ENCODE measurements around the gene PLEKHN1. TPM values are rescaled to one million over a fixed set of nuclear protein-coding genes. Genes with fewer than 3 reads are reported as not detected.

Gene PLEKHN1
- total RNA-seq, 1 experiment from 2014 or later: 7.9 TPM

- Mint-ChIP-seq H3K27me3 (ENCODE audit: insufficient read depth, unreplicated experiment) (no peaks in the 10 kb centered on the region), H3K27ac (ENCODE audit: low read depth, unreplicated experiment) (no peak overlapping the region), H3K4me3 (ENCODE audit: unreplicated experiment) (no peak overlapping the region), H3K4me1 (ENCODE audit: insufficient read depth, unreplicated experiment) (peaks cover 4% of the 10 kb centered on the region), H3K36me3 (ENCODE audit: insufficient read depth, unreplicated experiment) (peaks cover 11% of the 10 kb centered on the region), H3K9me3 (ENCODE audit: unreplicated experiment) (no peaks in the 10 kb centered on the region)
- TF ChIP-seq CTCF (IDR thresholded peaks at IDR 0.05; ENCODE audit: unreplicated experiment): no peak
- intact Hi-C loops (cut with micrococcal nuclease): no loop called here
- DNase-seq (ENCODE audit: unreplicated experiment): no peak
- BruUV-seq (replicated peaks): no TSS peak
- CTCF ChIA-PET: no interaction called here
- POLR2A ChIA-PET: no interaction called here
Measured at GRCh38 chr1:963746-964525, 2.3 kb upstream of the PLEKHN1 start.

- peaks cover 4% of the 10 kb centered on the region for H3K4me1 Mint-ChIP-seq (ENCODE audit: insufficient read depth, unreplicated experiment)
- intact Hi-C loops (cut with micrococcal nuclease): no loop called here
- TF ChIP-seq CTCF (IDR thresholded peaks at IDR 0.05; ENCODE audit: unreplicated experiment): no peak
- no peak for DNase-seq (ENCODE audit: unreplicated experiment)
- no peak overlapping the region for H3K4me3 Mint-ChIP-seq (ENCODE audit: unreplicated experiment)
- H3K27me3 Mint-ChIP-seq (ENCODE audit: insufficient read depth, unreplicated experiment): no peaks in the 10 kb centered on the region
- ChIA-PET POLR2A (no interaction called here), CTCF (interaction anchor here (0.6 to 1.4 kb wide), 2 partner anchors 11 to 18 kb away, joined by 3 to 7 read pairs; no protein-coding TSS in a partner anchor)
- peaks cover 11% of the 10 kb centered on the region for H3K36me3 Mint-ChIP-seq (ENCODE audit: insufficient read depth, unreplicated experiment)
- H3K9me3 Mint-ChIP-seq (ENCODE audit: unreplicated experiment): no peaks in the 10 kb centered on the region
- no TSS peak for BruUV-seq (replicated peaks)
- no peak overlapping the region for H3K27ac Mint-ChIP-seq (ENCODE audit: low read depth, unreplicated experiment)
Measured at GRCh38 chr1:964691-965525, 1.4 kb upstream of the PLEKHN1 start.

GRCh38 chr1:965526-966134 is 652 bp upstream of the PLEKHN1 start:
- Mint-ChIP-seq H3K27me3 (ENCODE audit: insufficient read depth, unreplicated experiment) (no peaks in the 10 kb centered on the region), H3K9me3 (ENCODE audit: unreplicated experiment) (no peaks in the 10 kb centered on the region), H3K4me3 (ENCODE audit: unreplicated experiment) (peak overlapping the region; percentile 75), H3K27ac (ENCODE audit: low read depth, unreplicated experiment) (no peak overlapping the region), H3K36me3 (ENCODE audit: insufficient read depth, unreplicated experiment) (peaks cover 11% of the 10 kb centered on the region), H3K4me1 (ENCODE audit: insufficient read depth, unreplicated experiment) (peaks cover 4% of the 10 kb centered on the region)
- intact Hi-C loops (cut with micrococcal nuclease): no loop called here
- no peak for DNase-seq (ENCODE audit: unreplicated experiment)
- ChIA-PET CTCF (interaction anchor here (0.6 to 1.4 kb wide), 2 partner anchors 10 to 17 kb away, joined by 3 to 7 read pairs; no protein-coding TSS in a partner anchor), POLR2A (interaction anchor here (1.8 kb wide), 1 partner anchor 10 kb away, joined by 7 read pairs; no protein-coding TSS in a partner anchor)
- BruUV-seq (replicated peaks): no TSS peak
- TF ChIP-seq CTCF (IDR thresholded peaks at IDR 0.05; ENCODE audit: unreplicated experiment): no peak
